ENCODE results near the gene NXNL2.

Gene NXNL2

DNA sequence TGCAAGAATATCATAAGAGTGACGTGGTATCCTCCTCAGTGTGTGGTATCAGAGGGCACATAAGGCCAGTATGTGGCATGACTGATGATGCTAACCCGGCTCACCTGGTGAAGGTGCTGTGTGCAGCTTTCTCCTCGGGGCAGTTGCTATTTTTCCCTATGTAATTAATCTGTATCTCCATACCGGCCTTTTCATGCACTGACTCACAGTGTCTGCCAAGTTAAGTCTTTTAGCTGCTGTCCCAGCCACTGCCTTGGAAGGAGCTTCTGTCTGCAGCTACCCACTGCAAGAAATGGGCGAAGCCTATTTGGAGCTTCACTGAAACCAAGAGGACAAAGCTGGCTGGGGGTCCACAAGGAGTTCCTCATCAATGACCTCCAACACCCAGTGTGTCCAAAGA, 46.0 kb downstream of the NXNL2 start:
- TF ChIP-seq, protein P1, sequence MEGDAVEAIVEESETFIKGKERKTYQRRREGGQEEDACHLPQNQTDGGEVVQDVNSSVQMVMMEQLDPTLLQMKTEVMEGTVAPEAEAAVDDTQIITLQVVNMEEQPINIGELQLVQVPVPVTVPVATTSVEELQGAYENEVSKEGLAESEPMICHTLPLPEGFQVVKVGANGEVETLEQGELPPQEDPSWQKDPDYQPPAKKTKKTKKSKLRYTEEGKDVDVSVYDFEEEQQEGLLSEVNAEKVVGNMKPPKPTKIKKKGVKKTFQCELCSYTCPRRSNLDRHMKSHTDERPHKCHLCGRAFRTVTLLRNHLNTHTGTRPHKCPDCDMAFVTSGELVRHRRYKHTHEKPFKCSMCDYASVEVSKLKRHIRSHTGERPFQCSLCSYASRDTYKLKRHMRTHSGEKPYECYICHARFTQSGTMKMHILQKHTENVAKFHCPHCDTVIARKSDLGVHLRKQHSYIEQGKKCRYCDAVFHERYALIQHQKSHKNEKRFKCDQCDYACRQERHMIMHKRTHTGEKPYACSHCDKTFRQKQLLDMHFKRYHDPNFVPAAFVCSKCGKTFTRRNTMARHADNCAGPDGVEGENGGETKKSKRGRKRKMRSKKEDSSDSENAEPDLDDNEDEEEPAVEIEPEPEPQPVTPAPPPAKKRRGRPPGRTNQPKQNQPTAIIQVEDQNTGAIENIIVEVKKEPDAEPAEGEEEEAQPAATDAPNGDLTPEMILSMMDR (conservative IDR thresholded peaks at IDR 0.05): no peak
- no peak for TF ChIP-seq ZFX (IDR thresholded peaks at IDR 0.05)
- no peak overlapping the region for H3K27ac ChIP-seq

DNA sequence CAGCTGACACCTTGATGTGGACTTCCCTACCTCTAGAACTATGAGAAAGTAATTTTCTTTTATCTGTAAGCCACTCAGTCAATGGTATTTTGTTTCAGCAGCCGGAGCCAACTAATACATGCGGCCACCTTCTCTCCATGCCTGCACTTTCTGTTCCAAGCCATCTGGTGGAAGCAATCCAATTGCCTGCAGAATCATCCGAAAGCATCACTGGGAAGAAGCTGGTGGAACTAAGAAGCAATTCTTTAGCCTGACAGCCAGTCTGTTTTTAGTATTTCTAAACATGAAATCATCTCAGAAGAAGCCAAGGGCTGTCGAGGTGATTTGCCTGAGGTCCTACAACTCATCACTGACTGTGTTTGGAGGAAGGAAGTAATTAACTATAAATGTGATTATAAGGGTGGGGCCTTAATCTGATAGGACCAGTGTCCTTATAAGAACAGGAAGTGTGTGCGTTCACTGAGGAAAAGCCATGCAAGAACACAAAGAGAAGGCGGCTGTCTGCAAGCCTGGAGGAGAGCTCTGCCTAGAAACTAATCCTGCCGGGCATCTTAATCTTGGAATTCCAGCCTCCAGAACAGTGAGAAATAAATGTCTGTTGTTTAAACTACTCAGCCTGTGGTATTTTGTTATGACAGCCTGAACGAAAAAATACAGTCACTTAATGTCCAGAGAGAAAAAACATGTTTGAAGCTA, 49.1 kb downstream of the NXNL2 start:
- no peak overlapping the region for H3K27ac ChIP-seq
- TF ChIP-seq, protein P1 (conservative IDR thresholded peaks at IDR 0.05): no peak
- TF ChIP-seq ZFX (IDR thresholded peaks at IDR 0.05): no peak

DNA sequence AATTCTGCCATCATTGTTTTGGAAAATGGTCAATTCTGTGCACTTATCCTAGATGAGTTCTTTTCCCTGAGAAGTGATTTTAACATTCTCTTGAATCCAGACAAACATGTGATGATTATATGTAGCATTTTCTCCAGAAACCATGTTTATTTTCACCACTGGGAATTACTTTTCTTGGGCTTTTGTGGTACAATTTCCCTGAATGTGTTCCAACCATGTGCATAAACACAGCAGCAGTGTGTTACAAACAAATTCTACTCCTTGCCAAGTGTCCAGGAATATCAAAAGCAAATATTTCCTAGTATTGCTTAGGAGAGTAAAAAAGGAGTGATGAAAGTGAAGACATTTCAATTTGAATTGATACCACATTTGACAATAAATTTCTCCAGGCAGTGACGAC, 50.4 kb downstream of the NXNL2 start:
- no peak overlapping the region for H3K27ac ChIP-seq
- no peak for TF ChIP-seq ZFX (IDR thresholded peaks at IDR 0.05)
- TF ChIP-seq, protein P1 (conservative IDR thresholded peaks at IDR 0.05): no peak

DNA sequence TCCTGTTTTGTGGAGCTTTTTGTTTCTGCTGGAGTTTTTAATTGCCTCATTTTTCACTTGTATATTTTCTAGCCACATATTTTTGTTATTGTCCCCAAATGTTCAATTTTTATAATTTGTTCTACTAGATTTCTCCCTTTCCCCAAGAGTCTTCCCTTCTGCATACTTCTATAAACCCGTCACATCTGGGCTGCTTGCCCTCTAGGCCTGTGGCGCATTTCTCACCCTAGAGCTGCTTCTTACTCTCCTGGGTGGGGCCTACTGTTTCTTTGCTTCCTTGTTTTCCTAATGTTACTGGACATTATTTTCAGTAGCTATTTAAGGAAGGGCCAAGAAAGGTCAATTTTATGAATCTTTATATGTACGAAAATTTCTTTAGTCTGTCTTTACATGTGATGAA, 51.5 kb downstream of the NXNL2 start:
- no peak for TF ChIP-seq ZFX (IDR thresholded peaks at IDR 0.05)
- TF ChIP-seq, protein P1 (conservative IDR thresholded peaks at IDR 0.05): no peak
- H3K27ac ChIP-seq: no peak overlapping the region

DNA sequence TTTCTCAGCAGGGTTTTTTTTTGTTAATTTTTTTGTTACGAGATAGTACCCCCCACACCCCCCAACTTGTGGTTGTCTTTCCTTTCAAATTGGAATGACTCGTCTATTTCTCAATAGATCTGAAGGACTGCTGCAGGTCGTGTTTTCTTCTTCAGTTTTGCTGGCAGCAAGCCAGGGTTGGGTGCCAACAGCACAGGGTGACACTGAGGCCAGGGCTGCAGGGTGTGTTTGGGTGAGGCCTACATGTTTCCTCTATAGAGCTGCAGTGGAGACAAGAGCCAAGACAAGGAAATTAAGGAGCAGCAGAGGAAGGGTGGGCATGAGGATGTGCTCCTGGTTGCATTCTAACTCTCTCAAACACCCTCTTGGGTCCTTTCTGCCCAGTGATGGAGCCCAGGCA, 52.2 kb downstream of the NXNL2 start:
- no peak for TF ChIP-seq ZFX (IDR thresholded peaks at IDR 0.05)
- TF ChIP-seq, protein P1 (conservative IDR thresholded peaks at IDR 0.05): no peak
- H3K27ac ChIP-seq: no peak overlapping the region

DNA sequence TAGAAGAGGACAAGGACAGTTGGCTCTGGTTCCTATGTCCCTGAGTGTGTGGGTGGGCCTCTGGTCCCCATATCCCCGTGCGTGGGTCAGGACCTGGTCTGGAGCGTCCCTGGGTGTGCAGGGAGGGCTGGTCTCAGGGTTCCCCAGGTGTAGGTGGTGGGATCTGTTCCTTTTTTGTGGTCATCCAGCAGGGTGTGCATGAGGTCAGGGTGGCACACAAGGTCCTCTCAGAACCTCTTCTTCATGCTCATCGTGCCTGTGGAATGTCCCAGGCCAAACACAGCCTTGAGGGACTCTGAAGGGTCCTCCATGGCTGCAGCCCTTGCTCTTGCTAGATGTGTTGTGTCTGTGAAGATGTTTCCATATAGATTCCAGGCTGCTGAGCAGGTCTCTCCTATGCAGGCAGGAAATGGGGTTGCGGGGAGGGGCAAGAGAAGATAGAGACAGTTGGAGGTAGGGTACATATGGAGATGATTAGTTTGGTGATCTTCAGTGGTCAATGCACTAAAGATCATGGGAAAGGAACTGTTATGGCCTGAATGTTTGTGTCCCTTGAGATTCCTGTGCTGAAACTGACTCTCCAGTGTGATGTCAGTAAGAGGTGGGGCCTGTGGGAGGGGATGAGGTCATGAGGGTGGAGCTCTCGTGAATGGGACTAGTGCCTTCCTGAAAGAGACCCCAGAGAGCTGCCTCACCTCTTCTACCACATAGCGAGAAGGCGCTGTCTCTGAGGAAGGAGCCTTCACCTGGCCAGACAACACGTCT, 53.1 kb downstream of the NXNL2 start:
- TF ChIP-seq, protein P1 (conservative IDR thresholded peaks at IDR 0.05): no peak
- no peak for TF ChIP-seq ZFX (IDR thresholded peaks at IDR 0.05)
- no peak overlapping the region for H3K27ac ChIP-seq

DNA sequence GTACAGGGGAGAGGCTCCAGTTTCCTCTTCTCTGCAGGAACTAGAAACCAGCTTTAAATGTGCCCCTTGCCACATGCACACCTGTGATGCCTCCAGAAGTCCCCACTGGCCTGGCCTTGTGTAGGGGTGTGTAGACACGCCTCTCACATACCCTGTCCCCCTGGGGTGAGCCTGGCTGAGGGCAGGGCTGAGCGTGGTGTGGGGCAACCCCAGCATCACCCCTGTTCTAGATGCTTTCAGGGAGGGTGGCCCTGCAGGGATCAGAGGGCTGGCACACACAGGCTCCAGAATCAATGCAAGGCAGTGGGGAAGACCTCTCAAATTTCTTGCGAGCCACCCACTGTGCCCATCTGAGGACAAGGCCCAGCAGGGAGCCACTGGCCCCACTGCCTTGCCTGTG, 54.7 kb downstream of the NXNL2 start:
- H3K27ac ChIP-seq: no peak overlapping the region
- no peak for TF ChIP-seq ZFX (IDR thresholded peaks at IDR 0.05)
- TF ChIP-seq, protein P1 (conservative IDR thresholded peaks at IDR 0.05): no peak
